Measurements from ENCODE around the gene TBC1D22A. TPM values are rescaled to one million over a fixed set of nuclear protein-coding genes. Genes with fewer than 3 reads are reported as not detected.

The TBC1D22A gene
- total and polyA plus RNA-seq, 9 of the 15 experiments (the other 6 are each of a cell fraction or from before 2014, with no cell fraction given) = 0.20 to 11.5 (median 5.2) TPM

GRCh38 chr22:46756097-46756496 is 6.4 kb upstream of the TBC1D22A start (continued):
- TF ChIP-seq CEBPZ (IDR thresholded peaks at IDR 0.05; ENCODE audit: borderline replicate concordance, low read depth, low read length) (peak; percentile 79; the same call in 1 of the 2 replicates), CBX2 (IDR thresholded peaks at IDR 0.05; ENCODE audit: insufficient read depth, low read length, poor library complexity, severe bottlenecking) (no peak), HIVEP1 (CRISPR knock-in tag; IDR thresholded peaks at IDR 0.05) (no peak), COPS2 (conservative IDR thresholded peaks at IDR 0.05) (no peak), ZBTB26 (CRISPR knock-in tag; IDR thresholded peaks at IDR 0.05) (no peak)

- Histone ChIP-seq H3K9me3 (replicated peaks; ENCODE audit: control insufficient read depth, insufficient read depth, low read depth, low read length) (peaks cover 10% of the 10 kb centered on the region), H3K36me3 (ENCODE audit: control insufficient read depth, insufficient read depth, low read length) (peaks cover 16% of the 10 kb centered on the region; the same call in 2 of the 3 replicates), H3K4me2 (ENCODE audit: insufficient read depth, low read length) (no peak overlapping the region), H3K79me2 (ENCODE audit: control insufficient read depth, insufficient read depth, low read length) (peaks cover 13% of the 10 kb centered on the region), H2AFZ (ENCODE audit: low read depth, low read length) (no peak overlapping the region), H3K9me1 (ENCODE audit: control insufficient read depth, insufficient read depth, low read length) (no peaks in the 10 kb centered on the region), H3K27ac (ENCODE audit: extremely low read depth, low read depth, low read length) (no peak overlapping the region), H3K4me3 (no peak overlapping the region), H4K20me1 (replicated peaks; ENCODE audit: control insufficient read depth, insufficient read depth, low read length) (no peaks in the 10 kb centered on the region; the same call in 1 of the 2 replicates), H3K9ac (ENCODE audit: insufficient read depth in 1 of 2, low read depth in 2 of 2, low read length in 2 of 2) (no peak overlapping the region), H3K4me1 (replicated peaks in 1 of 2; ENCODE audit: control insufficient read depth in 2 of 2, insufficient read depth in 2 of 2, low read length in 2 of 2) (peaks cover 17 to 25% of the 10 kb centered on the region in 2 experiments), H3K27me3 (ENCODE audit: control insufficient read depth in 2 of 2, insufficient read depth in 2 of 2, low read length in 2 of 2) (no peaks in the 10 kb centered on the region)
- DNase-seq (ENCODE audit: extremely low read depth in 1 of 4, low spot score in 3 of 4) = no peak
- FAIRE-seq = no peak
- CTCF ChIA-PET (ENCODE audit: low intra/inter-chr PET ratio) = no interaction called here
- POLR2A ChIA-PET = interaction anchor here (1.1 kb wide), 1 partner anchor 14 kb away, joined by 3 read pairs; no protein-coding TSS in a partner anchor
- 47% methylated on average over 2 of the region's 2 CpGs for WGBS (ENCODE audit: insufficient coverage, low coverage, missing lambda C conversion rate)
- in situ Hi-C loops (cut with MboI) = no loop called here
- no TSS peak for BruUV-seq (replicated peaks)
- intact Hi-C loops (cut with micrococcal nuclease) = no loop called here
- ATAC-seq = no peak
- no peak for TF ChIP-seq SMARCA5 (IDR thresholded peaks at IDR 0.05)
- TF ChIP-seq ZNF184 (CRISPR knock-in tag; IDR thresholded peaks at IDR 0.05) = no peak
- TF ChIP-seq EP400 (IDR thresholded peaks at IDR 0.05) = no peak
- TF ChIP-seq TEAD1 (CRISPR knock-in tag; IDR thresholded peaks at IDR 0.05) = no peak
- no peak for TF ChIP-seq CREB1 (IDR thresholded peaks at IDR 0.05)
- TF ChIP-seq CREB1 (CRISPR knock-in tag; IDR thresholded peaks at IDR 0.05) = no peak
- no peak for TF ChIP-seq ZSCAN32 (CRISPR knock-in tag; IDR thresholded peaks at IDR 0.05)
- no peak for TF ChIP-seq NR0B1 (IDR thresholded peaks at IDR 0.05; ENCODE audit: partially characterized antibody)
- no peak for TF ChIP-seq RBM15 (IDR thresholded peaks at IDR 0.05; ENCODE audit: insufficient read depth, low read length)
Observed at GRCh38 chr22:46757104-46757503, 5.3 kb upstream of the TBC1D22A start.

Measured in K562 (cell line).